GM12878 (cell line): ENCODE measurements around the gene BDKRB2. TPM values are rescaled to one million over a fixed set of nuclear protein-coding genes. Genes with fewer than 3 reads are reported as not detected.

Source experiments
- ATAC-seq: fragments of 200-7000 bp; cut with Tn5 transposase; 3 replicates; pipeline ENCODE4 v1.9.1; 2020; ENCODE audit warnings: mild to moderate bottlenecking, moderate library complexity
- BruUV-seq: library from RNA; stranded (reverse); fragments of 400-500 nt; replicated peaks from 2 replicates; lab custom pipeline; 2021; lab: Mats Ljungman, UMichigan
- CTCF ChIA-PET: fragments of 300-600 bp; sonication (Branson Sonifier 250); formaldehyde crosslinking; extraction: SDS; loops from one replicate; lab custom pipeline; 2021; ENCODE audit warnings: inconsistent platforms; lab: Yijun Ruan, JAX
- POLR2A ChIA-PET: fragments of 350-600 bp; formaldehyde crosslinking; extraction: SDS; loops from one replicate; lab custom pipeline; 2021; ENCODE audit warnings: inconsistent platforms; lab: Charles Lee
- RAD21 ChIA-PET: fragments of 300-600 bp; sonication (Branson Sonifier 250); formaldehyde crosslinking; loops from one replicate; lab custom pipeline; 2023; ENCODE audit warnings: antibody characterized with exemption; ENCODE audit not compliant: unreplicated experiment; lab: Charles Lee
- SMC1A ChIA-PET: fragments of 300-600 bp; sonication (Branson Sonifier 250); formaldehyde crosslinking; loops from one replicate; lab custom pipeline; 2023; ENCODE audit not compliant: unreplicated experiment, uncharacterized antibody; lab: Charles Lee
- DNase-seq: peaks from one replicate; pipeline ENCODE4 v3.0.0-alpha.2; 2011; ENCODE audit warnings: low read depth, low spot score
- FAIRE-seq: peaks from 3 replicates; lab custom pipeline; 2011; peaks lifted over from hg19 to GRCh38; lab: Jason Lieb, UNC
- H2AFZ ChIP-seq: 2 replicates; pipeline ENCODE4 v1.6.0; 2011; ENCODE audit warnings: low read depth, low read length, control low read depth; ENCODE audit not compliant: control insufficient read depth
- H3K27ac ChIP-seq: 2 replicates; pipeline ENCODE4 v1.5.1; 2011; ENCODE audit warnings: control low read depth; ENCODE audit not compliant: control insufficient read depth, insufficient read depth
- H3K27me3 ChIP-seq, 2 experiments: replicated peaks in 1 of 2; 2 replicates each; pipeline versions ENCODE4 v1.6.0 to v1.6.1; 2011; ENCODE audit warnings: low read length in 1 of 2; ENCODE audit not compliant: control insufficient read depth in 2 of 2, insufficient read depth in 2 of 2
- H3K36me3 ChIP-seq, 2 experiments: 2 replicates each; pipeline ENCODE4 v1.5.1; 2011; ENCODE audit warnings: low read length in 1 of 2; ENCODE audit not compliant: control insufficient read depth in 2 of 2, insufficient read depth in 2 of 2
- H3K4me1 ChIP-seq: 2 replicates; pipeline ENCODE4 v1.6.1; 2011; ENCODE audit warnings: mild to moderate bottlenecking, low read length, moderate library complexity, mixed read lengths; ENCODE audit not compliant: control insufficient read depth, insufficient read depth
- H3K4me2 ChIP-seq: 2 replicates; pipeline ENCODE4 v1.6.0; 2011; ENCODE audit warnings: control low read depth; ENCODE audit not compliant: control insufficient read depth, insufficient read depth
- H3K4me3 ChIP-seq: fragments of 200-600 bp; sonication (generic); 2 replicates; pipeline ENCODE4 v1.5.1; 2016
- H3K79me2 ChIP-seq: 2 replicates; pipeline ENCODE4 v1.6.0; 2011; ENCODE audit warnings: low read length; ENCODE audit not compliant: control insufficient read depth, insufficient read depth
- H3K9ac ChIP-seq: 2 replicates; pipeline ENCODE4 v1.8.0; 2011; ENCODE audit warnings: low read length, control low read depth, mixed read lengths; ENCODE audit not compliant: control insufficient read depth, insufficient read depth
- H3K9me3 ChIP-seq: replicated peaks from 3 replicates; pipeline ENCODE4 v1.5.1; 2011; ENCODE audit warnings: mild to moderate bottlenecking, low read length; ENCODE audit not compliant: control insufficient read depth, insufficient read depth
- H4K20me1 ChIP-seq: 2 replicates; pipeline ENCODE4 v1.6.0; 2011; ENCODE audit not compliant: control insufficient read depth, insufficient read depth
- BMI1 ChIP-seq: fragments of 450-650 bp; IDR thresholded peaks from 2 replicates; pipeline ENCODE4 v1.6.1; 2016; ENCODE audit warnings: mild to moderate bottlenecking, moderate library complexity, borderline replicate concordance
- BRCA1 ChIP-seq: IDR thresholded peaks from 2 replicates; pipeline ENCODE4 v1.6.1; 2011; ENCODE audit warnings: low read depth, low read length, improper control_type of control experiment
- CBX3 ChIP-seq: fragments of 200-600 bp; sonication (generic); IDR thresholded peaks from 2 replicates; pipeline ENCODE4 v1.6.1; 2016; ENCODE audit warnings: low read depth, borderline replicate concordance
- CEBPB ChIP-seq, 2 experiments: fragments of 150-350 bp in 1 of 2; IDR thresholded peaks; 2 replicates each; pipeline ENCODE4 v1.6.1; 2012 to 2014; ENCODE audit warnings: low read depth in 2 of 2, low read length in 2 of 2, borderline replicate concordance in 1 of 2, inconsistent platforms in 1 of 2
- EP300 ChIP-seq, 2 experiments: fragments of 150-350 bp in 1 of 2; IDR thresholded peaks; 2 replicates each; pipeline ENCODE4 v1.6.1; 2011 to 2012; ENCODE audit warnings: low read depth in 2 of 2, low read length in 2 of 2, borderline replicate concordance in 1 of 2, improper control_type of control experiment in 1 of 2, inconsistent platforms in 1 of 2; ENCODE audit not compliant: control insufficient read depth in 1 of 2
- FOXM1 ChIP-seq: IDR thresholded peaks from 2 replicates; pipeline ENCODE4 v1.6.1; 2012; ENCODE audit warnings: low read depth, mild to moderate bottlenecking, inconsistent platforms, low read length, moderate library complexity
- NR2C2 ChIP-seq: IDR thresholded peaks from 2 replicates; pipeline ENCODE4 v1.6.1; 2011; ENCODE audit warnings: borderline replicate concordance, low read depth; ENCODE audit not compliant: control insufficient read depth, insufficient read length
- SIX5 ChIP-seq: IDR thresholded peaks from 2 replicates; pipeline ENCODE4 v1.6.1; 2011; ENCODE audit warnings: mild to moderate bottlenecking, low read depth, low read length, moderate library complexity; ENCODE audit not compliant: severe bottlenecking
- TARDBP ChIP-seq: IDR thresholded peaks from 2 replicates; pipeline ENCODE4 v1.6.1; 2016; ENCODE audit warnings: borderline replicate concordance
- ZNF622 ChIP-seq: fragments of 450-650 bp; IDR thresholded peaks from 2 replicates; pipeline ENCODE4 v1.6.1; 2017; ENCODE audit warnings: mild to moderate bottlenecking, inconsistent platforms
- WGBS: methylation state at CpG from one replicate; pipeline ENCODE4 v1.1.6; 2016; ENCODE audit warnings: low lambda C conversion rate; ENCODE audit not compliant: insufficient replicate concordance, insufficient coverage; ENCODE audit errors: missing lambda C conversion rate; 5-methylcytosine and 5-hydroxymethylcytosine counted together
- in situ Hi-C: fragments of 300-500 bp; cut with MboI; formaldehyde crosslinking; loops from 9 replicates; pipeline ENCODE4 v1.14.3; 2018; ENCODE audit warnings: mixed read lengths
- intact Hi-C: fragments of 100-400 bp; cut with micrococcal nuclease; formaldehyde crosslinking; loops from one replicate; pipeline ENCODE4 v1.14.2; 2022; ENCODE audit not compliant: unreplicated experiment
- polyA plus RNA-seq, 11 experiments: library from polyadenylated mRNA; depleted of rRNA in 4 of 11; unstranded in 6 of 11; stranded (reverse) in 5 of 11; fragments of >200 nt; fragmentation: Nextera tagmentation in 4 of 11; fragmentation: Illumina TruSeq in 1 of 11; extraction: Ambion mirVana in 4 of 11; extraction: Trizol in 1 of 11; gene quantifications; 1 replicate in 1 of 11; 2 replicates in 10 of 11; pipeline versions ENCODE4 v1.2.1 to v1.2.3, GENCODE V29; 2011 to 2016; ENCODE audit warnings: inconsistent platforms in 2 of 11, missing spikeins in 2 of 11, low read depth in 1 of 11
- total RNA-seq, 4 experiments: library from RNA; depleted of rRNA in 3 of 4; stranded (reverse); fragments of >200 nt in 3 of 4; fragmentation: Illumina TruSeq in 1 of 4; extraction: Trizol in 1 of 4; gene quantifications; 2 replicates each; pipeline versions ENCODE4 v1.2.1 to v1.2.3, GENCODE V29; 2013 to 2021
- TF ChIP-seq, protein P1 (sequence below): fragments of 450-650 bp; IDR thresholded peaks from 2 replicates; pipeline ENCODE4 v1.6.1; 2016; ENCODE audit warnings: mild to moderate bottlenecking
- TF ChIP-seq, protein P2 (sequence below): IDR thresholded peaks from 2 replicates; pipeline ENCODE4 v1.6.1; 2012; ENCODE audit warnings: mild to moderate bottlenecking, low read depth, low read length
- TF ChIP-seq, protein P3 (sequence below): fragments of 450-650 bp; conservative IDR thresholded peaks from 2 replicates; pipeline ENCODE4 v1.6.1; 2017; ENCODE audit warnings: mild to moderate bottlenecking, moderate library complexity
- TF ChIP-seq, protein P4 (sequence below): fragments of 450-650 bp; formaldehyde crosslinking; IDR thresholded peaks from 2 replicates; pipeline ENCODE4 v1.5.0; 2022; ENCODE audit warnings: mild to moderate bottlenecking, missing genetic modification characterization

The BDKRB2 gene
- total and polyA plus RNA-seq, 10 of the 15 experiments (the other 5 are each of a cell fraction or from before 2014, with no cell fraction given), result 0.08 TPM; not detected in 9

DNA sequence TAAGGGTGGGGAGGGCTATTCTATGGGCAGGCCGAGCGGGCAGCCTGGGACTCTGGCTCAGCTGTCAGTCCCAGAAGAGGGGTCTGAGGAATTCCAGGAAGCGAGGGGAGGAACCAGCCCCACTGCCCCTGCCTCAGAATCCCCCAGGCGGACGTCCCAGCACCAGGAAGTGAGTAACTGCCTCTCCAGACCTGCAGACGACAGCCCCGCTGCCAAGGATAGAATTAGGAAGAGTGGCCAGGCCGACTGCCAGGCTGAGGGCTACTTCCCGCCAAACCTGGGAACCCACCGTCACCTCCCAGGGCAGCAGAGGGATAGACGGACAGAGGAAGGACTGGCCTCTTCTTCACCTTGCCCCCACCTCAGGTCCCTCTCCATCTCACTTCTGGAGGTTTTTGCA is 6.7 kb upstream of the BDKRB2 start:
- no peaks in the 10 kb centered on the region; the same call in 1 of the 2 replicates for H3K4me1 ChIP-seq
- FAIRE-seq (no peak), ATAC-seq (no peak), DNase-seq (no peak)
- CTCF ChIA-PET, result no interaction called here
- SMC1A ChIA-PET, result no interaction called here
- no peaks in the 10 kb centered on the region for H3K9me3 ChIP-seq
- H3K4me3 ChIP-seq, result no peak overlapping the region
- H3K9ac ChIP-seq, result no peak overlapping the region
- no peak overlapping the region for H3K4me2 ChIP-seq
- H3K36me3 ChIP-seq, result no peaks in the 10 kb centered on the region
- H4K20me1 ChIP-seq, result no peaks in the 10 kb centered on the region
- 50% methylated on average over 11 of the region's 11 CpGs for WGBS
- H3K27ac ChIP-seq, result no peak overlapping the region
- H3K27me3 ChIP-seq, result peaks cover 0 to 4% of the 10 kb centered on the region in 2 experiments; a peak in 3 of 4 replicates
- RAD21 ChIA-PET, result no interaction called here
- intact Hi-C loops, result no loop called here
- H2AFZ ChIP-seq, result no peak overlapping the region
- POLR2A ChIA-PET, result no interaction called here
- no TSS peak for BruUV-seq
- H3K79me2 ChIP-seq, result no peaks in the 10 kb centered on the region
- in situ Hi-C loops, result no loop called here
- TF ChIP-seq FOXM1 (no peak), EP300 (IDR thresholded peaks at IDR 0.05; ENCODE audit: borderline replicate concordance in 1 of 2, control insufficient read depth in 1 of 2, low read depth in 2 of 2, low read length in 2 of 2) (no peak), ZNF622 (no peak), CBX3 (no peak), TARDBP (no peak), NR2C2 (no peak), BRCA1 (no peak), SIX5 (no peak), BMI1 (no peak), CEBPB (IDR thresholded peaks at IDR 0.05; ENCODE audit: borderline replicate concordance in 1 of 2, low read depth in 2 of 2, low read length in 2 of 2) (no peak)
- TF ChIP-seq, protein P1, sequence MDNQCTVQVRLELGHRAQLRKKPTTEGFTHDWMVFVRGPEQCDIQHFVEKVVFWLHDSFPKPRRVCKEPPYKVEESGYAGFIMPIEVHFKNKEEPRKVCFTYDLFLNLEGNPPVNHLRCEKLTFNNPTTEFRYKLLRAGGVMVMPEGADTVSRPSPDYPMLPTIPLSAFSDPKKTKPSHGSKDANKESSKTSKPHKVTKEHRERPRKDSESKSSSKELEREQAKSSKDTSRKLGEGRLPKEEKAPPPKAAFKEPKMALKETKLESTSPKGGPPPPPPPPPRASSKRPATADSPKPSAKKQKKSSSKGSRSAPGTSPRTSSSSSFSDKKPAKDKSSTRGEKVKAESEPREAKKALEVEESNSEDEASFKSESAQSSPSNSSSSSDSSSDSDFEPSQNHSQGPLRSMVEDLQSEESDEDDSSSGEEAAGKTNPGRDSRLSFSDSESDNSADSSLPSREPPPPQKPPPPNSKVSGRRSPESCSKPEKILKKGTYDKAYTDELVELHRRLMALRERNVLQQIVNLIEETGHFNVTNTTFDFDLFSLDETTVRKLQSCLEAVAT, result no peak
- TF ChIP-seq, protein P2, sequence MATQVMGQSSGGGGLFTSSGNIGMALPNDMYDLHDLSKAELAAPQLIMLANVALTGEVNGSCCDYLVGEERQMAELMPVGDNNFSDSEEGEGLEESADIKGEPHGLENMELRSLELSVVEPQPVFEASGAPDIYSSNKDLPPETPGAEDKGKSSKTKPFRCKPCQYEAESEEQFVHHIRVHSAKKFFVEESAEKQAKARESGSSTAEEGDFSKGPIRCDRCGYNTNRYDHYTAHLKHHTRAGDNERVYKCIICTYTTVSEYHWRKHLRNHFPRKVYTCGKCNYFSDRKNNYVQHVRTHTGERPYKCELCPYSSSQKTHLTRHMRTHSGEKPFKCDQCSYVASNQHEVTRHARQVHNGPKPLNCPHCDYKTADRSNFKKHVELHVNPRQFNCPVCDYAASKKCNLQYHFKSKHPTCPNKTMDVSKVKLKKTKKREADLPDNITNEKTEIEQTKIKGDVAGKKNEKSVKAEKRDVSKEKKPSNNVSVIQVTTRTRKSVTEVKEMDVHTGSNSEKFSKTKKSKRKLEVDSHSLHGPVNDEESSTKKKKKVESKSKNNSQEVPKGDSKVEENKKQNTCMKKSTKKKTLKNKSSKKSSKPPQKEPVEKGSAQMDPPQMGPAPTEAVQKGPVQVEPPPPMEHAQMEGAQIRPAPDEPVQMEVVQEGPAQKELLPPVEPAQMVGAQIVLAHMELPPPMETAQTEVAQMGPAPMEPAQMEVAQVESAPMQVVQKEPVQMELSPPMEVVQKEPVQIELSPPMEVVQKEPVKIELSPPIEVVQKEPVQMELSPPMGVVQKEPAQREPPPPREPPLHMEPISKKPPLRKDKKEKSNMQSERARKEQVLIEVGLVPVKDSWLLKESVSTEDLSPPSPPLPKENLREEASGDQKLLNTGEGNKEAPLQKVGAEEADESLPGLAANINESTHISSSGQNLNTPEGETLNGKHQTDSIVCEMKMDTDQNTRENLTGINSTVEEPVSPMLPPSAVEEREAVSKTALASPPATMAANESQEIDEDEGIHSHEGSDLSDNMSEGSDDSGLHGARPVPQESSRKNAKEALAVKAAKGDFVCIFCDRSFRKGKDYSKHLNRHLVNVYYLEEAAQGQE, result no peak
- TF ChIP-seq, protein P3, sequence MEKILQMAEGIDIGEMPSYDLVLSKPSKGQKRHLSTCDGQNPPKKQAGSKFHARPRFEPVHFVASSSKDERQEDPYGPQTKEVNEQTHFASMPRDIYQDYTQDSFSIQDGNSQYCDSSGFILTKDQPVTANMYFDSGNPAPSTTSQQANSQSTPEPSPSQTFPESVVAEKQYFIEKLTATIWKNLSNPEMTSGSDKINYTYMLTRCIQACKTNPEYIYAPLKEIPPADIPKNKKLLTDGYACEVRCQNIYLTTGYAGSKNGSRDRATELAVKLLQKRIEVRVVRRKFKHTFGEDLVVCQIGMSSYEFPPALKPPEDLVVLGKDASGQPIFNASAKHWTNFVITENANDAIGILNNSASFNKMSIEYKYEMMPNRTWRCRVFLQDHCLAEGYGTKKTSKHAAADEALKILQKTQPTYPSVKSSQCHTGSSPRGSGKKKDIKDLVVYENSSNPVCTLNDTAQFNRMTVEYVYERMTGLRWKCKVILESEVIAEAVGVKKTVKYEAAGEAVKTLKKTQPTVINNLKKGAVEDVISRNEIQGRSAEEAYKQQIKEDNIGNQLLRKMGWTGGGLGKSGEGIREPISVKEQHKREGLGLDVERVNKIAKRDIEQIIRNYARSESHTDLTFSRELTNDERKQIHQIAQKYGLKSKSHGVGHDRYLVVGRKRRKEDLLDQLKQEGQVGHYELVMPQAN, result no peak
- TF ChIP-seq, protein P4, sequence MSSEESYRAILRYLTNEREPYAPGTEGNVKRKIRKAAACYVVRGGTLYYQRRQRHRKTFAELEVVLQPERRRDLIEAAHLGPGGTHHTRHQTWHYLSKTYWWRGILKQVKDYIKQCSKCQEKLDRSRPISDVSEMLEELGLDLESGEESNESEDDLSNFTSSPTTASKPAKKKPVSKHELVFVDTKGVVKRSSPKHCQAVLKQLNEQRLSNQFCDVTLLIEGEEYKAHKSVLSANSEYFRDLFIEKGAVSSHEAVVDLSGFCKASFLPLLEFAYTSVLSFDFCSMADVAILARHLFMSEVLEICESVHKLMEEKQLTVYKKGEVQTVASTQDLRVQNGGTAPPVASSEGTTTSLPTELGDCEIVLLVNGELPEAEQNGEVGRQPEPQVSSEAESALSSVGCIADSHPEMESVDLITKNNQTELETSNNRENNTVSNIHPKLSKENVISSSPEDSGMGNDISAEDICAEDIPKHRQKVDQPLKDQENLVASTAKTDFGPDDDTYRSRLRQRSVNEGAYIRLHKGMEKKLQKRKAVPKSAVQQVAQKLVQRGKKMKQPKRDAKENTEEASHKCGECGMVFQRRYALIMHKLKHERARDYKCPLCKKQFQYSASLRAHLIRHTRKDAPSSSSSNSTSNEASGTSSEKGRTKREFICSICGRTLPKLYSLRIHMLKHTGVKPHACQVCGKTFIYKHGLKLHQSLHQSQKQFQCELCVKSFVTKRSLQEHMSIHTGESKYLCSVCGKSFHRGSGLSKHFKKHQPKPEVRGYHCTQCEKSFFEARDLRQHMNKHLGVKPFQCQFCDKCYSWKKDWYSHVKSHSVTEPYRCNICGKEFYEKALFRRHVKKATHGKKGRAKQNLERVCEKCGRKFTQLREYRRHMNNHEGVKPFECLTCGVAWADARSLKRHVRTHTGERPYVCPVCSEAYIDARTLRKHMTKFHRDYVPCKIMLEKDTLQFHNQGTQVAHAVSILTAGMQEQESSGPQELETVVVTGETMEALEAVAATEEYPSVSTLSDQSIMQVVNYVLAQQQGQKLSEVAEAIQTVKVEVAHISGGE (CRISPR knock-in tag), result no peak
